ENCODE data around the gene CDKN2B-AS1.

The CDKN2B-AS1 gene

DNA sequence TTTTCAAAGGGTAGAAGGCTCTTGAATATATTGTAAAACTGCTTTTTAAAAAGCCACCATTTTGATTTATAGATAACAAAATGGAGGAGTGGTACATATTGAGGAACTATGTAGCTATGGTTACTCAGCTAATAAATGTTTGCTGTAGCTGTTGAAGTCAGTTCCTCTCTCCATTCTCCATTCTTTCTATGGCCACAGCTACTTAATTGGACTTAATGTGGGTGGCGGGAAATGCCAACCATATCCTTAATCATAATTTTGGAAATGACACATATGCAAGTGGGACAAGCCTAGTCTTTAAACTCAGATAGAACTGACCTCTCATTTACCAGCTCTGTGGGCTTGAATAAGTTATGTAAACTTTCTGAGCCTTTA is 11.0 kb upstream of the CDKN2B-AS1 start:
- no peak for DNase-seq

DNA sequence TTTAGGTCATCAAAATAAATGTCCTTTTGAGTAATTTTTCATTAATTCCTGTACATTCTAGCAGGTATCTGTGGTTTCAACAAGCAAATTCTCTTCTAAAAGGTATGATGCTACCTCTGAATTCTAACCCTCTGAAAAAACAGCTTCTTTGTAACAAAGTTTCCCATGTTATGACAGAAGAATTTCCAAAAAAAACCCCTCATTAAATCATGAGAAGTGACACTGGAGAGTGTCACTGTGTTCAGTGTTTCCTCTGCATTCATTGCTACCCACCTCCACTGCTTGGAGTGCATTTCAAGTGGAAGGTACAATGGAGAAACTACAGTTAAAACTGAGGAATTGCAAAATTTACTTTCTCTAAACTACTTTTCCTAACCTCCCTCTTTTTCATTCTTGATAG is 10.5 kb upstream of the CDKN2B-AS1 start:
- DNase-seq = no peak

- no peak for DNase-seq
Measured at GRCh38 chr9:21985964-21986667, 8.5 kb upstream of the CDKN2B-AS1 start.

- no peak for DNase-seq
Measured at GRCh38 chr9:21988056-21988990, 6.3 kb upstream of the CDKN2B-AS1 start.

DNA sequence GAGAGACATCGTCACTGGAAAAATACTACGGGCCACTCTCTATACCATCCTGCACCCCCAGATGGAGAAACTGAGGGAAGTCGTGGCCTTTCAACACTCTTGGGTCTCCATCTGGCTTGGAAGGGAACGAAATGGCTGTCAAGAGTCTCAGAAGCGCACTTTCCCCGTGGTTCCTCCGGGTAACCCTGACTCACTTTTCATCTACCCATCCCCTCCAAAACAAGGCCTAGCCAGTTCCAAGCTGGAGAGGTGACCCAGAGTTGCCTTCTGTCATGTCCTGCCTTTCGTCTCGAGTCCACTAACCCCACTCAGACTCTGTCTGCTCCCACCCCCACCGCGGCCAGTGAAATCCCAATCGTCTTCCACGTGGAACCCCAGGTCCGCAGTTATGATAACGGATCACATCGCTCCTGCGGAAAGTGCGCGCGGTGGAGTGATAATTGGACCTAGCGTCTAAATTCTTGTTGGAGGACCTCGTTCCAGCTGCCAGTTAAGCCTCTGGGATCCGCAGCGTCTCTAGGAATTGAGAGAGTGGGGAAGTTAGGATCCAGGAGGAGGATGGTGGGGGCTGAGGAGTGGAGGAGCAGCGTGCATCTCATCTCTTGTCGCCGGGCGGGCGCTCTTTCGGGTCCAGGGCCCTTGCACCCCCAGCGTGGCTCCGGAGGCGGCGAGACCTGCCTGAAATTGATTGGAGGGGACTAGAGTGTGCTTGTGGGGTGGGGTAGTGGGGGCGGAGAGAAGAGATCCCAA is 5.0 kb upstream of the CDKN2B-AS1 start:
- no peak for DNase-seq

GRCh38 chr9:21991072-21991959 is 3.3 kb upstream of the CDKN2B-AS1 start:
- DNase-seq = no peak

DNA sequence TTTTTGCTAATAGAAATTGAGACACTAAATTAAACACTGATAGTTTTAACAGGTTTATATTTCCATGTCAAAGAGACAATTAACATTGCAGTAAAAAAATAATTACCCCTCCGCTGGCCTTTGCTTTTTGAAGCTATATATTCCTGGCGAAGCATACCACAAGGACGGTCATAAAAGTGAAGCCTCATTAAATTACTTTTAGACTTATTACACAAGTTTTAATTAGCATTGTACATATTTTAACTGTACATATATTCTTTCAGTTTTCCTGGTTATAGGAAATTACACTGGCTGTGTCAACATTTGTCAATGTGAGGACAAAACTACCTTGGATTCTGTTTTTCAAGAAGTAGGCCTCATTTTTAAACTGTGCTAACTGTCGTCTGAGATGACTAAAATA is 1.6 kb upstream of the CDKN2B-AS1 start:
- no peak for DNase-seq

GRCh38 chr9:21993893-21994555 is 567 bp upstream of the CDKN2B-AS1 start, which contains the start of gene CDKN2A:
Gene CDKN2A (minus strand): TSS chr9:21994392.
- DNase-seq = no peak

DNA sequence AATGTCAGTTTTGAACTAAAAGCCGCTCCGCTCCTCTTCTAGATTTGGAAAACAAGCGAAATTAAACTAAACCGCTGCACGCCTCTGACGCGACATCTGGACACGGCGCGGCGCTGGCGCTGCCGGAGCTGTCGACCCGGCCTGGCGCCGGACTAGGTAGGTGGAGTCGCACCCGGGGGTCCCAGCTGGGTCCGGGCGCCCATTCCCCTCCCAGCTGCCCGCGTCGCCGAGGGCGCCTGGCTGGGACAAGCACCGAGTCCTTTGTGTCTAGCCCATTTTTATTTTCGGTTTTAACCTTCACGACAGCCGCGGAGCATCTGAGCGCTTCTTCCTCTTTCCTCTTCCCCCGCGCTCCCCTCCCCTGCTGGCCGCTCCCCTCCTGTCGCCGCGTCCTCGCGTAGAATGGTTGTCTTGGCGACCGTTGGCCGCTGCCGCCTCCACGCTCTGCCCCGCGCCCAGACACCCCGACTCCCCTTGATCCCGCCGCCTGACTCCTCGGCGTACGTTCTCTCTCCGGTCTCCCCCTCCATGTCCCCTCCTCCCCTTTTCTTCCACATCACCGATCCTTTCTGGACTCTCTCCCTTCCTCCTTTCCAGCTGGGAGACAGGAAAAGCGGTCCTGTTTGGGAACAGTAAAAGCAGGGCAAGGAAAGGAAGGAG is 545 bp downstream of the CDKN2B-AS1 start:
- no peak for DNase-seq

GRCh38 chr9:21995666-21996398 is 1.2 kb downstream of the CDKN2B-AS1 start:
- no peak for DNase-seq

DNA sequence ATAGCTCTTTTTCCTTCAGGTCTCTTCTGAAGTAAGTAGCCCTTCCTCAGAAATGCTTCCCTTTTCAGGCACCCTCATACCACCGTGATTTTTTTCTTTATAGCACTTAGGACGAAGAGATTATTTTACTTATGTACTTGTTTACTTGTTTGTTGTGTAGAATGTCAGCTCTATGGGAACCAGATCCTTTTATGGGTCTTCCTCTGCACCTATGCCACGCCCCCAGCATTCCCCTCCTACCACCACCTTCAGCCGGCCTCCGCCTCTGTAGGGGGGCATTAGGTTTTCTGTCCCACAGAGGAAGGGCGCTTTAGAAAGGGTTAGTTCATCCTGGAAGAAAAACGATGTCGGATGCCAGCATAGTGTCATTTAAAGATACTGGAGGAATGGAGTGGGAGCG is 1.8 kb downstream of the CDKN2B-AS1 start:
- no peak for DNase-seq

DNA sequence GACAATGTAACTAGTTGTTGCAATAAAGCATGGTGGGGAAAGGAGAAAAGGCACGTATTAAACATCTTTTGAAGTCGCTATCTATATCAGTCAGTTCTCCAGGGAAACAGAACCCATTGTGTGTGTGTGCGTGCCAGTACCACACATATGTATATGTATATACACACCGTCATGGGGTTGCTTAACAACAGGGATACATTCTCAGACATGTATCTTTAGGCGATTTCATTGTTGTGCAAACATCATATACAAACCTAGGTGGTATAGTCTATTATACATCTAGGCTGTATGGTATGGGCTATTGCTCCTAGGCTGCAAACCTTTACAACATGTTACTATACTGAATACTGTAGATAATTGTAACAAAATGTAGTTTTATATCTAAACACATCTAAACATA is 2.3 kb downstream of the CDKN2B-AS1 start:
- no peak for DNase-seq

- no peak for DNase-seq
Measured at GRCh38 chr9:21997480-21997879, 2.9 kb downstream of the CDKN2B-AS1 start.

- DNase-seq = no peak
Measured at GRCh38 chr9:21998026-21998425, 3.4 kb downstream of the CDKN2B-AS1 start.

GRCh38 chr9:22002038-22002437 is 7.4 kb downstream of the CDKN2B-AS1 start:
- no peak for DNase-seq

- DNase-seq = no peak
Measured at GRCh38 chr9:22005021-22005701, 10.6 kb downstream of the CDKN2B-AS1 start.

- DNase-seq = no peak
Measured at GRCh38 chr9:22005702-22006606, 11.4 kb downstream of the CDKN2B-AS1 start.

- DNase-seq = no peak
Measured at GRCh38 chr9:22008384-22008716, 13.8 kb downstream of the CDKN2B-AS1 start.
